ENCODE measurements around the gene SPAG16.

DNA sequence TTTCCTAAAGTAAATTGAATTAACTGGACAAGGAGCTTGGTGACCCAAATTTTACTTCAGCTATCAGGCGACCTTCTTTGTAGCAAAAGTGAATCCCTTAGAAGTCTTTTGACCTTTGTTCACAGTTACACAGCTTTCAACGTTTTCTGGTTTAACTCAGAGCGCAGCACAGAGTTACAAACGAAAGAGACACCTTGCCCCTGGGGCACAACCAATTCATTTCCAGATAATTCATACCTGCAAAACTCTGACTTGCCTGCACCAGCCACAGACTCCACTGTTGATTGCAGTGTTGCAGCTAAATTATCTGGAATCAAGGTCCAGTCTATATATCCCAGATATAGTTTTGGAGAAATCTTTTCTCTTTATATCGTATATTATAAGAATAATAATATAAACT lies 768.0 kb downstream of the SPAG16 start:
- TF ChIP-seq, protein P1, sequence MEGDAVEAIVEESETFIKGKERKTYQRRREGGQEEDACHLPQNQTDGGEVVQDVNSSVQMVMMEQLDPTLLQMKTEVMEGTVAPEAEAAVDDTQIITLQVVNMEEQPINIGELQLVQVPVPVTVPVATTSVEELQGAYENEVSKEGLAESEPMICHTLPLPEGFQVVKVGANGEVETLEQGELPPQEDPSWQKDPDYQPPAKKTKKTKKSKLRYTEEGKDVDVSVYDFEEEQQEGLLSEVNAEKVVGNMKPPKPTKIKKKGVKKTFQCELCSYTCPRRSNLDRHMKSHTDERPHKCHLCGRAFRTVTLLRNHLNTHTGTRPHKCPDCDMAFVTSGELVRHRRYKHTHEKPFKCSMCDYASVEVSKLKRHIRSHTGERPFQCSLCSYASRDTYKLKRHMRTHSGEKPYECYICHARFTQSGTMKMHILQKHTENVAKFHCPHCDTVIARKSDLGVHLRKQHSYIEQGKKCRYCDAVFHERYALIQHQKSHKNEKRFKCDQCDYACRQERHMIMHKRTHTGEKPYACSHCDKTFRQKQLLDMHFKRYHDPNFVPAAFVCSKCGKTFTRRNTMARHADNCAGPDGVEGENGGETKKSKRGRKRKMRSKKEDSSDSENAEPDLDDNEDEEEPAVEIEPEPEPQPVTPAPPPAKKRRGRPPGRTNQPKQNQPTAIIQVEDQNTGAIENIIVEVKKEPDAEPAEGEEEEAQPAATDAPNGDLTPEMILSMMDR (IDR thresholded peaks at IDR 0.05): no peak
- no peak for TF ChIP-seq EZH2 (IDR thresholded peaks at IDR 0.05; ENCODE audit: borderline replicate concordance, insufficient read depth, low read depth, low read length, poor library complexity, severe bottlenecking)

Measured in B cell (primary cell).